Tibial nerve (tissue), 4 donors: ENCODE data around the gene LIG4. TPM values are rescaled to one million over a fixed set of nuclear protein-coding genes. Genes with fewer than 3 reads are reported as not detected.

Experiments
- DNase-seq, 2 donors: peaks; one replicate each; pipeline ENCODE4 v3.0.0-alpha.2; 2019; ENCODE audit warnings: low spot score in 2 of 2
- H3K27ac ChIP-seq, 4 donors: fragments of 200-600 bp; sonication (generic) in 3 of 4; one replicate each; pipeline ENCODE4 v1.5.1; 2017 to 2019; ENCODE audit warnings: mild to moderate bottlenecking in 1 of 4
- H3K27me3 ChIP-seq, 2 donors: fragments of 200-600 bp; sonication (generic) in 1 of 2; one replicate each; pipeline versions ENCODE4 v1.5.1 to v1.6.0; 2017 to 2019
- H3K36me3 ChIP-seq, 3 donors: fragments of 200-600 bp; sonication (generic); one replicate each; pipeline ENCODE4 v1.5.1; 2018 to 2019
- H3K4me1 ChIP-seq, 4 donors: fragments of 200-600 bp; sonication (generic) in 3 of 4; one replicate each; pipeline ENCODE4 v1.5.1; 2017 to 2019
- H3K4me3 ChIP-seq, 4 donors: fragments of 200-600 bp; sonication (generic) in 3 of 4; one replicate each; pipeline ENCODE4 v1.5.1; 2017 to 2019; ENCODE audit warnings: mild to moderate bottlenecking in 1 of 4, moderate library complexity in 1 of 4
- H3K9me3 ChIP-seq, 4 donors: fragments of 200-600 bp; sonication (generic) in 3 of 4; one replicate each; pipeline ENCODE4 v1.5.1; 2017 to 2019
- EP300 ChIP-seq, 2 donors: sonication (generic); formaldehyde crosslinking; IDR thresholded peaks; one replicate each; pipeline ENCODE4 v1.6.1; 2017; ENCODE audit warnings: antibody characterized with exemption in 2 of 2, mild to moderate bottlenecking in 1 of 2
- POLR2A ChIP-seq, 2 donors: fragments of 450-650 bp; IDR thresholded peaks; one replicate each; pipeline ENCODE4 v1.6.1; 2017; ENCODE audit warnings: antibody characterized with exemption in 2 of 2, mild to moderate bottlenecking in 2 of 2, moderate library complexity in 2 of 2
- WGBS, 2 donors: methylation state at CpG; one replicate each; pipeline ENCODE4 v1.1.5; 2018; 5-methylcytosine and 5-hydroxymethylcytosine counted together
- total RNA-seq, 4 donors: library from RNA; depleted of rRNA; stranded (reverse); fragments of >200 nt; gene quantifications; one replicate each; pipeline ENCODE4 v1.1.0, GENCODE V29; 2016
- TF ChIP-seq, protein P1 (sequence below), 5 experiments: fragments of 200-600 bp in 3 of 5; fragments of 450-650 bp in 2 of 5; sonication (generic) in 3 of 5; IDR thresholded peaks; one replicate each; pipeline ENCODE4 v1.5.1; 2016 to 2019; ENCODE audit warnings: antibody characterized with exemption in 5 of 5, mild to moderate bottlenecking in 3 of 5, moderate library complexity in 2 of 5

The LIG4 gene
- total RNA-seq, 4 donors from 2014 or later: 8.0 to 9.9 (median 9.4) TPM

DNA sequence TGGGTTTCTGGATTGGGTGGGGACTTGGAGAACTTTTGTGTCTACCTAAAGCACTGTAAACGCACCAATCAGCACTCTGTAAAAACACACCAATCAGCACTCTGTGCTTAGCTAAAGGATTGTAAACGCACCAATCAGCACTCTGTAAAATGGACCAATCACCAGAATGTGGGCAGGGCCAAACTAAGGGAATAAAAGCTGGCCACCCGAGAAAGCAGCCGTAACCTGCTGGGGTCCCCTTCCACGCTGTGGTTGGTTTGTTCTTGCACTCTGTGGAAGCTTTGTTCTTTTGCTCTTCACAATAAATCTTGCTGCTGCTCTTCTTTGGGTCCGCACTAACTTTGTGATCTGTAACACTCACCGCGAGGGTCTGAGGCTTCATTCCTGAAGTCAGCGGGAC, 37.3 kb downstream of the LIG4 start:
- Histone ChIP-seq H3K4me3 (no peak overlapping the region), H3K27ac (no peak overlapping the region), H3K4me1 (no peaks in the 10 kb centered on the region), H3K9me3 (peaks cover 0 to 18% (median 2%) of the 10 kb centered on the region in 4 donors), H3K36me3 (no peaks in the 10 kb centered on the region), H3K27me3 (no peaks in the 10 kb centered on the region)
- WGBS, 2 donors: 82 to 87% methylated on average over 9 of the region's 9 CpGs
- DNase-seq: no peak
- TF ChIP-seq EP300 (IDR thresholded peaks at IDR 0.05) (no peak), POLR2A (IDR thresholded peaks at IDR 0.05) (no peak)
- TF ChIP-seq, protein P1, sequence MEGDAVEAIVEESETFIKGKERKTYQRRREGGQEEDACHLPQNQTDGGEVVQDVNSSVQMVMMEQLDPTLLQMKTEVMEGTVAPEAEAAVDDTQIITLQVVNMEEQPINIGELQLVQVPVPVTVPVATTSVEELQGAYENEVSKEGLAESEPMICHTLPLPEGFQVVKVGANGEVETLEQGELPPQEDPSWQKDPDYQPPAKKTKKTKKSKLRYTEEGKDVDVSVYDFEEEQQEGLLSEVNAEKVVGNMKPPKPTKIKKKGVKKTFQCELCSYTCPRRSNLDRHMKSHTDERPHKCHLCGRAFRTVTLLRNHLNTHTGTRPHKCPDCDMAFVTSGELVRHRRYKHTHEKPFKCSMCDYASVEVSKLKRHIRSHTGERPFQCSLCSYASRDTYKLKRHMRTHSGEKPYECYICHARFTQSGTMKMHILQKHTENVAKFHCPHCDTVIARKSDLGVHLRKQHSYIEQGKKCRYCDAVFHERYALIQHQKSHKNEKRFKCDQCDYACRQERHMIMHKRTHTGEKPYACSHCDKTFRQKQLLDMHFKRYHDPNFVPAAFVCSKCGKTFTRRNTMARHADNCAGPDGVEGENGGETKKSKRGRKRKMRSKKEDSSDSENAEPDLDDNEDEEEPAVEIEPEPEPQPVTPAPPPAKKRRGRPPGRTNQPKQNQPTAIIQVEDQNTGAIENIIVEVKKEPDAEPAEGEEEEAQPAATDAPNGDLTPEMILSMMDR (IDR thresholded peaks at IDR 0.05): no peak

DNA sequence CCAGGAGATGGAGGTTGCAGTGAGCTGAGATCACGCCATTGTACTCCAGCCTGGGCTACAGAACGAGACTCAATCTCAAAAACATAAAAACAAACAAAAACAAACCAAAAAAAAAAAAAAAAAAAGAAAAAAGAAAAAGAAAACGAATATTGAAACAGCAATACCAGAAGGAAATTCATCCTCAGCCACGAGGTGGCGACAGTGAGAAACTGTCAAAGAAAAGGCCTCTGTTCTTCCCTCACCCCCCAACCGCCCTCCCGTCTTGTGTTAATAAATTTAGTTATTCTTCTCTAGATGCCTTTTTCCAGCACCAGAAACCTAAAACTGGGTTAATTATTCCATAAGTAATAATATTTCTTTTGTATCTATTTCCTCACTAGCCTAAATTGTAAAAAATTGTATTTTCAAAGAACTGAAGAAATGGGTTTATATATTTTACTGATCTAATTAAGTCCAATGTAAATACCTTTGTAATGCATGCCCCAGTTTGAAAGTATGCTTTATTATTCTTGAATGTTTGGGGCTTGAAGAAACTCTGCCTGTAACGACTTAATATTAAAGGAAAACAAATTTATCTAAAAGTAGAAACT, 38.6 kb downstream of the LIG4 start:
- H3K4me3 ChIP-seq: no peak overlapping the region
- peak in 1 of 2 donors; percentile 34 for DNase-seq
- TF ChIP-seq, protein P1 (IDR thresholded peaks at IDR 0.05): peak in 2 of 5 experiments; percentile 10 to 47
- TF ChIP-seq EP300 (IDR thresholded peaks at IDR 0.05) (no peak), POLR2A (IDR thresholded peaks at IDR 0.05) (no peak)
- no peaks in the 10 kb centered on the region for H3K4me1 ChIP-seq
- no peak overlapping the region for H3K27ac ChIP-seq
- WGBS, 2 donors: 29 to 36% methylated on average over 8 of the region's 8 CpGs
- no peaks in the 10 kb centered on the region for H3K27me3 ChIP-seq
- peaks cover 0 to 30% (median 2%) of the 10 kb centered on the region in 4 donors for H3K9me3 ChIP-seq
- H3K36me3 ChIP-seq: no peaks in the 10 kb centered on the region

DNA sequence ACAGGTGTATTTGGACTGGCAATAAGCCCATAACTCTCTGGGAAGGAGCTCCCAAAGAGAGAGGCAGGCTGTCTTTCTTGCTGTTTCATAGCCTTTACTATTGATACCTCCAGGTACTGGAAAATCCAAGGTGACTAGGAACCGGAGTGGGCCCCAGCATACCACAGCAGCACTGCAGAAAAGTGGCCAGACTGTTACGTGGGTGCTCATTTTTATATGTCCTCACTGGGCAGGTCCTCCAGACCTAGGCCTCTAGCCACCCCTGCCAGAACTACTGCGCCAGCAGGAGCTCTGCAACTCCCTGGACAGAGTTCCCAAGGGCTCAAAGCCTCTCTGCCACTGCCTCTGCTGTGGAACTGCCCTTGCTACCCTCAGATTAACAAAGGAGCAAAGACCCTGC, 46.4 kb downstream of the LIG4 start:
- Histone ChIP-seq H3K27ac (no peak overlapping the region), H3K4me3 (no peak overlapping the region), H3K9me3 (peaks cover 0 to 31% (median 1%) of the 10 kb centered on the region in 4 donors), H3K27me3 (no peaks in the 10 kb centered on the region), H3K36me3 (no peaks in the 10 kb centered on the region), H3K4me1 (no peaks in the 10 kb centered on the region)
- 77 to 89% methylated on average over 2 to 3 of the region's 3 CpGs for WGBS, 2 donors
- no peak for DNase-seq
- TF ChIP-seq EP300 (IDR thresholded peaks at IDR 0.05) (no peak), POLR2A (IDR thresholded peaks at IDR 0.05) (no peak)
- TF ChIP-seq, protein P1 (IDR thresholded peaks at IDR 0.05): no peak

DNA sequence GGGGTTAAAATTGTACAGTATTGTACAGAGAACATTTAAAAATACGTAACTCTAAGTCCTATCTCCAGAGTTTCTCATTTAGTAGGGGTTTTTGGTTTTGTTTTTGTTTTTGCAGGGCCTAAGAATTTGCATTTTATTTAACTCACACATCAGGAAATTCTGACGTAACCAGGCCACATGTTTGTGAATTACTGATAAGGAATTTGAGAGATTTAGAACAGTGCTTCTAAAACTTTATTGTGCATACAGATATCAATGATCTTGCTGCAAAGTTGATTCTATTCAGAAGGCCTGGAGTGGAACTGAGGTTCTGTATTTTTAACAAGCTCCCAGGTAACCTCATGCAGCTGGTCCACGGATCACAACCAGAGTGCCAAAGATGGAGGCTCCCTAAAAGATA, 49.3 kb downstream of the LIG4 start:
- WGBS, 2 donors: 59 to 61% methylated on average over 3 of the region's 3 CpGs
- peaks cover 0 to 6% (median 1%) of the 10 kb centered on the region in 4 donors for H3K9me3 ChIP-seq
- no peaks in the 10 kb centered on the region for H3K36me3 ChIP-seq
- no peaks in the 10 kb centered on the region for H3K4me1 ChIP-seq
- no peaks in the 10 kb centered on the region for H3K27me3 ChIP-seq
- no peak for DNase-seq
- TF ChIP-seq, protein P1 (IDR thresholded peaks at IDR 0.05): no peak
- TF ChIP-seq POLR2A (IDR thresholded peaks at IDR 0.05) (no peak), EP300 (IDR thresholded peaks at IDR 0.05) (no peak)
- no peak overlapping the region for H3K4me3 ChIP-seq
- no peak overlapping the region for H3K27ac ChIP-seq

DNA sequence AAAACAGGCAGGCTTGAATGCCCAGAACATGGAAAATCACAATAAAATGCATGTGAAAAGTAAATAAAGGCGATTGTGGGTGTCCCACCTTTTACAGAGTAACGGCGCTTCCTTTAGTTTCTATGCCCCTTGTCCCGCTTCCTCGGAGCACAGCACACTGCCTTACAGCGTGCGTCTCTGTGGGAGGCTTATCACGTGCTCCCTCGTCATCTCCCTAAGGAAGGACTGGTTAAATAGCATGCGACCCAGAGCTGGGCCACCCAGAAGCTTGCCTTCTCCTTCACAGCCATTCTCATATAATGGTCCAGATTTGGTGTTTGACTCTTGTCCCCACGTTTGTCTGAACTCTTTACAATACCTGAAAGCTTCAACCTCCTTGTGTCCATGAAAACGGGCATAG, 56.6 kb downstream of the LIG4 start:
- Histone ChIP-seq H3K9me3 (no peaks in the 10 kb centered on the region), H3K36me3 (no peaks in the 10 kb centered on the region), H3K27ac (no peak overlapping the region), H3K4me1 (no peaks in the 10 kb centered on the region), H3K27me3 (no peaks in the 10 kb centered on the region), H3K4me3 (no peak overlapping the region)
- TF ChIP-seq POLR2A (IDR thresholded peaks at IDR 0.05) (no peak), EP300 (IDR thresholded peaks at IDR 0.05) (no peak)
- TF ChIP-seq, protein P1 (IDR thresholded peaks at IDR 0.05): no peak
- 71 to 74% methylated on average over 12 of the region's 12 CpGs for WGBS, 2 donors
- DNase-seq: no peak

Other genes with a start within 250 kb of the LIG4 start
- 10 to 100 TPM in 1 of 4 donors, 1 to 10 TPM in 3; 7.2 to 11.0 (median 9.0) TPM for gene ABHD13, start 2.9 kb upstream of the LIG4 start, total RNA-seq
- gene TNFSF13B, start 54.2 kb upstream of the LIG4 start, total RNA-seq: 1 to 10 TPM in 3 of 4 donors, under 1 TPM in 1; 0.44 to 6.7 (median 1.6) TPM